Kidney epithelial cell (primary cell): ENCODE results near the gene NT5DC3. TPM values are rescaled to one million over a fixed set of nuclear protein-coding genes. Genes with fewer than 3 reads are reported as not detected.
A peak's percentile ranks its signal among the peaks of the same experiment; 100 is the strongest.

Experiments
- DNase-seq: peaks from one replicate; pipeline ENCODE4 v3.0.0-alpha.2; 2010; ENCODE audit warnings: low read depth
- H3K27me3 ChIP-seq: 2 replicates; pipeline ENCODE4 v1.6.0; 2011; ENCODE audit warnings: low read length; ENCODE audit not compliant: control insufficient read depth, insufficient read depth
- H3K36me3 ChIP-seq: 2 replicates; pipeline ENCODE4 v1.5.1; 2011; ENCODE audit warnings: low read length; ENCODE audit not compliant: control insufficient read depth, insufficient read depth
- H3K4me3 ChIP-seq: 2 replicates; pipeline ENCODE4 v1.5.1; 2011; ENCODE audit warnings: low read depth, mild to moderate bottlenecking, control low read depth, low read length
- total RNA-seq: library from RNA; depleted of rRNA; stranded (reverse); fragments of >200 nt; gene quantifications from 2 replicates; pipeline ENCODE4 v1.2.3, GENCODE V29; 2015
- TF ChIP-seq, protein P1 (sequence below): IDR thresholded peaks from 2 replicates; pipeline ENCODE4 v1.5.1; 2011; ENCODE audit warnings: mild to moderate bottlenecking, moderate library complexity, low read length, control low read depth, inconsistent platforms; ENCODE audit not compliant: insufficient read depth, poor library complexity, severe bottlenecking

NT5DC3 gene
- total RNA-seq, 1 donor from 2014 or later, result 17.0 TPM

GRCh38 chr12:103846415-103846814, 5.4 kb upstream of the NT5DC3 start:
- TF ChIP-seq, protein P1, sequence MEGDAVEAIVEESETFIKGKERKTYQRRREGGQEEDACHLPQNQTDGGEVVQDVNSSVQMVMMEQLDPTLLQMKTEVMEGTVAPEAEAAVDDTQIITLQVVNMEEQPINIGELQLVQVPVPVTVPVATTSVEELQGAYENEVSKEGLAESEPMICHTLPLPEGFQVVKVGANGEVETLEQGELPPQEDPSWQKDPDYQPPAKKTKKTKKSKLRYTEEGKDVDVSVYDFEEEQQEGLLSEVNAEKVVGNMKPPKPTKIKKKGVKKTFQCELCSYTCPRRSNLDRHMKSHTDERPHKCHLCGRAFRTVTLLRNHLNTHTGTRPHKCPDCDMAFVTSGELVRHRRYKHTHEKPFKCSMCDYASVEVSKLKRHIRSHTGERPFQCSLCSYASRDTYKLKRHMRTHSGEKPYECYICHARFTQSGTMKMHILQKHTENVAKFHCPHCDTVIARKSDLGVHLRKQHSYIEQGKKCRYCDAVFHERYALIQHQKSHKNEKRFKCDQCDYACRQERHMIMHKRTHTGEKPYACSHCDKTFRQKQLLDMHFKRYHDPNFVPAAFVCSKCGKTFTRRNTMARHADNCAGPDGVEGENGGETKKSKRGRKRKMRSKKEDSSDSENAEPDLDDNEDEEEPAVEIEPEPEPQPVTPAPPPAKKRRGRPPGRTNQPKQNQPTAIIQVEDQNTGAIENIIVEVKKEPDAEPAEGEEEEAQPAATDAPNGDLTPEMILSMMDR, result no peak
- Histone ChIP-seq H3K36me3 (no peaks in the 10 kb centered on the region), H3K4me3 (no peak overlapping the region), H3K27me3 (no peaks in the 10 kb centered on the region)
- DNase-seq, result no peak

- TF ChIP-seq, protein P1, result no peak
- Histone ChIP-seq H3K27me3 (no peaks in the 10 kb centered on the region), H3K36me3 (no peaks in the 10 kb centered on the region), H3K4me3 (no peak overlapping the region)
- DNase-seq, result no peak
Measured at GRCh38 chr12:103844305-103844704, 3.3 kb upstream of the NT5DC3 start.

DNA sequence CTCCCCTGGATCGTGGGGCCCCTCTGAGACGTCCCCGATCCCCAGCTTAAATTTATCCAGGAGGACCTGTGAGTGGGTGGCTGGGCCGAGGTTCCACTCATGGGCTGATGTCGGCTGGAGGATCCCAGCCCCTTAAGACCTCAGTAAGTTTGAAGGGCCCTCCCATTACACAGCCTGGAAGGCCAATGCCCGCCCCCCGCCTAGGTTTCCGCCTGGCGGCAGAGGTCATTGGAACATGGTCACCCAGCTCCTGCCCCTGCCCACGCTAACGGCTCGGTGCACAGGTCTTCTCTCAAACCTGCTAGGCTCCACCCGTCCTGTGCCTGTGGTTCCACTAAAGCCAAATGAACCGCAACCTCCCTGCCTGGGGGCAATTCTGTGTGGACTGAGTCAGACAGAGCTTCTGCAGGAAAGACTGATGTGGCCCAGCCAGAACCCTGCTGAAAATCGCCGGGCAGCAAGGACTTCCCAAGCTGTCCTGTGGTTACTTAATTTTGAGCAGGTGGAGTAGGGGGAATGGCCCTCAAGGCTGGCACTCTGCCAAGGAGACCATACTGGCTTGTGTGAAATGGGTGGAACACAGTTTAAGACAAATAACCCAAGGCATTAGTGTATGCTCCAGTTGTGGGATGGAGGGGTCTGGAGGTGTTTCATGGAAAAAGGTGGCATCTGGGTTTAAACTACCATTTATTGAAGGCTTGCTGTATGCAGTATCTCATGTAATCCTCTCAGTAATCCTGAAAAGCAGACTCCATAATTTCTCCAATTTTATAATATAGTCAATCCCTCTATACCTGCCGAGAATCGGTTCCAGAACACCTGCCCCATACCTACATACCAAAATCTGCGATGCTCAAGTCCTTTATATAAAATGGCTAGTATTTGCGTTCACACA, 903 bp upstream of the NT5DC3 start:
- peak; percentile 93 for DNase-seq
- Histone ChIP-seq H3K4me3 (peak overlapping the region; percentile 66), H3K36me3 (no peaks in the 10 kb centered on the region), H3K27me3 (no peaks in the 10 kb centered on the region)
- TF ChIP-seq, protein P1, result no peak

DNA sequence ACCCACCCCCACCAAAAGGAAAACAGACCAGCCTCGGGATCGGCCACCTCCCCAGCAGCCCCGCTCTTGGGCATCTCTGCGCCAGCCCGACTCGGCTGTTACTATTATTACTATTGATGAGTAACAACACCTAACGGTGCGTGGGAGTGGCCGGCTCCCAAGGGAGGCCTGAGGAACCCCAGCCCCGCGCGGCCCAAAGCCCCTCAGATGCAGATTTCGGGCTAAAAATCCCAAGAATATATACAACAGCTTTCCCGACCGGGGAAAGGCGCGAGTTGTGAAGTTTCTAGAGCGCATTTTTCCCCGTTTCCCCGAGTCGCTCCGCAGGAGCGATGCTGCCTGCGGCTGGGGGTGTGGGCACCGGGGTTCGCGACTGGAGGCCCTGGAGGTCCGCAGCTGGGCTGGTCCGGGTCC, 565 bp downstream of the NT5DC3 start:
- Histone ChIP-seq H3K36me3 (no peaks in the 10 kb centered on the region), H3K4me3 (peak overlapping the region; percentile 61), H3K27me3 (no peaks in the 10 kb centered on the region)
- no peak for DNase-seq
- TF ChIP-seq, protein P1, result no peak

DNA sequence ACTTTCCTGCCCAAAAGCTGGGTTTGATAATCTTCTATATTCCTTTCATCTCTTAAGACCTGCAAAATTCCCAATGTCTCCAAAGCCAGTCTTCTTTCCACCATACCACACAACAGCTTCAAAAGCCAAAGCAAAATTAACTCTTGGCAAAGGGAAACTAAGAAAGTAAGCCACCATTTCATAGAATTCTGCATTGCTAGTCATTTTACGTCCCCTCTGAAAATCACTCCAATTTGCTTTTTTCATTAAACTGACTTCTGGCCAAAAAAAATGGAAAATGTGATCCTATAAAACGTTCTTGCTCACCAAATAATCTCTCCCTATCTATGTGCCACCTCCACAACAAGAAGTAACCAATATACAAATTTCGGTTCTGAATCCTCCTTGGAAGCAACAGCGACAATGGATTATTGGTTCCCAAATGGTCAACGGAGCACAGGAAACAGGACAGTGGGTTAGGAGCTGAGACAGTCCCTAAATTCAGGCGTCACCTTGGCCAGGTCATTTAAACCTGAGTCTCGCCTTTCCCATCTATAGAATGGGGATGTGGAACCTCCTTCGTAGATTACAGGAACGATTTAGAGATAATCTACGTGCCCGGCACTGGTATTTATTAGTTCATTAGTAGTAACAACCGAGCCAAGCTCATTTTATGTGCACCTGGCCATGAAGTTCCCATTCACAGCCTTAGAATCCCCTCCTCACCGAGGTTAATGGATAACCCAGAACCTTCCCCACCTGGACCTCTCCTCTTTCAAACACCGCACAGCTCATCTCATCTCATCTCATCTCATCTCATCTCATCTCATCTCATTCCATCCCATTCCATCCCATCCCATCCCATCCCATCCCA, 1.2 kb downstream of the NT5DC3 start:
- TF ChIP-seq, protein P1, result no peak
- H3K4me3 ChIP-seq, result peak overlapping the region; percentile 61
- no peaks in the 10 kb centered on the region for H3K36me3 ChIP-seq
- DNase-seq, result no peak
- H3K27me3 ChIP-seq, result no peaks in the 10 kb centered on the region
